K562 (cell line): ENCODE measurements around the gene AJUBA. TPM values are rescaled to one million over a fixed set of nuclear protein-coding genes. Genes with fewer than 3 reads are reported as not detected.

Source experiments
- BRF1 ChIP-seq: IDR thresholded peaks from 3 replicates; pipeline ENCODE4 v1.6.1; 2011; ENCODE audit warnings: borderline replicate concordance, mild to moderate bottlenecking; ENCODE audit not compliant: insufficient read length; ENCODE audit errors: extremely low read depth
- CEBPZ ChIP-seq: fragments of 150-350 bp; IDR thresholded peaks from 2 replicates; pipeline ENCODE4 v1.6.1; 2014; ENCODE audit warnings: low read depth, mild to moderate bottlenecking, low read length, borderline replicate concordance
- CHCHD3 ChIP-seq: fragments of 250-450 bp; sonication (Bioruptor Pico); IDR thresholded peaks from 2 replicates; pipeline ENCODE4 v2.1.2; 2022; ENCODE audit warnings: mild to moderate bottlenecking
- HSF4 ChIP-seq: fragments of 250-450 bp; sonication (Bioruptor Pico); IDR thresholded peaks from 2 replicates; pipeline ENCODE4 v2.1.2; 2022; ENCODE audit warnings: mild to moderate bottlenecking, moderate library complexity, borderline replicate concordance
- PCBP2 ChIP-seq: fragments of 200-400 bp; formaldehyde crosslinking; IDR thresholded peaks from 2 replicates; pipeline ENCODE4 v1.6.1; 2018; ENCODE audit warnings: low read length, low read depth, mild to moderate bottlenecking, moderate library complexity; ENCODE audit not compliant: poor library complexity, severe bottlenecking
- PHB2 ChIP-seq: fragments of 450-650 bp; IDR thresholded peaks from 2 replicates; pipeline ENCODE4 v1.6.1; 2017; ENCODE audit warnings: low read depth
- RBM17 ChIP-seq: fragments of 200-400 bp; formaldehyde crosslinking; IDR thresholded peaks from 2 replicates; pipeline ENCODE4 v1.6.1; 2017; ENCODE audit warnings: low read depth, mild to moderate bottlenecking, low read length, borderline replicate concordance
- SAP30 ChIP-seq: fragments of 200-600 bp; sonication (generic); IDR thresholded peaks from 2 replicates; pipeline ENCODE4 v1.6.1; 2012; ENCODE audit warnings: borderline replicate concordance, low read depth, mild to moderate bottlenecking, moderate library complexity, low read length, control low read depth, inconsistent platforms; ENCODE audit not compliant: insufficient read depth, poor library complexity, severe bottlenecking
- ZFP1 ChIP-seq: fragments of 450-650 bp; formaldehyde crosslinking; IDR thresholded peaks from 2 replicates; pipeline ENCODE4 v1.4.0; 2020; ENCODE audit warnings: mild to moderate bottlenecking, mixed read lengths
- ZNF175 ChIP-seq: fragments of 200-800 bp; sonication (Bioruptor generic); IDR thresholded peaks from 2 replicates; pipeline ENCODE4 v1.6.1; 2016; ENCODE audit warnings: low read depth, mild to moderate bottlenecking, missing genetic modification characterization, missing compliant biosample characterization
- polyA plus RNA-seq, 8 experiments: library from polyadenylated mRNA; depleted of rRNA in 4 of 8; stranded (reverse) in 5 of 8; unstranded in 3 of 8; fragments of >200 nt; fragmentation: Nextera tagmentation in 2 of 8; fragmentation: Illumina TruSeq in 1 of 8; extraction: Ambion mirVana in 2 of 8; extraction: Trizol in 1 of 8; gene quantifications; 2 replicates each; pipeline versions ENCODE4 v1.2.1 to v1.2.3, GENCODE V29; 2011 to 2014; ENCODE audit warnings: inconsistent platforms in 1 of 8, missing spikeins in 1 of 8
- total RNA-seq, 7 experiments: library from RNA; depleted of rRNA in 6 of 7; stranded (reverse); fragments of >200 nt in 6 of 7; fragmentation: Illumina TruSeq in 2 of 7; extraction: Trizol in 2 of 7; gene quantifications; 2 replicates each; pipeline versions ENCODE4 v1.2.1 to v1.2.3, GENCODE V29; 2011 to 2021; ENCODE audit warnings: low replicate concordance in 1 of 7
- TF ChIP-seq, protein P1 (sequence below): fragments of 450-650 bp; conservative IDR thresholded peaks from 2 replicates; pipeline ENCODE4 v1.6.1; 2016; ENCODE audit warnings: missing genetic modification characterization, low read depth, mild to moderate bottlenecking, control low read depth, missing compliant biosample characterization

The AJUBA gene
- total and polyA plus RNA-seq, 9 of the 15 experiments (the other 6 are each of a cell fraction or from before 2014, with no cell fraction given): 0.73 to 4.7 (median 2.8) TPM

GRCh38 chr14:22982477-22983245 lies at the start of gene AJUBA (continued):
- TF ChIP-seq, protein P1, sequence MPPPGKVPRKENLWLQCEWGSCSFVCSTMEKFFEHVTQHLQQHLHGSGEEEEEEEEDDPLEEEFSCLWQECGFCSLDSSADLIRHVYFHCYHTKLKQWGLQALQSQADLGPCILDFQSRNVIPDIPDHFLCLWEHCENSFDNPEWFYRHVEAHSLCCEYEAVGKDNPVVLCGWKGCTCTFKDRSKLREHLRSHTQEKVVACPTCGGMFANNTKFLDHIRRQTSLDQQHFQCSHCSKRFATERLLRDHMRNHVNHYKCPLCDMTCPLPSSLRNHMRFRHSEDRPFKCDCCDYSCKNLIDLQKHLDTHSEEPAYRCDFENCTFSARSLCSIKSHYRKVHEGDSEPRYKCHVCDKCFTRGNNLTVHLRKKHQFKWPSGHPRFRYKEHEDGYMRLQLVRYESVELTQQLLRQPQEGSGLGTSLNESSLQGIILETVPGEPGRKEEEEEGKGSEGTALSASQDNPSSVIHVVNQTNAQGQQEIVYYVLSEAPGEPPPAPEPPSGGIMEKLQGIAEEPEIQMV (tag): 0 out of 2 replicates have a peak, but pooled peaks have one; percentile 23
- TF ChIP-seq RBM17 (no peak), ZNF175 (CRISPR knock-in tag) (no peak), HSF4 (CRISPR knock-in tag) (no peak), ZFP1 (CRISPR knock-in tag) (no peak), PHB2 (no peak), SAP30 (peak; percentile 82), CEBPZ (no peak), BRF1 (no peak), CHCHD3 (no peak), PCBP2 (no peak)
